GM19397 (cell line): Measurements from ENCODE around the gene NAXD.
"Not testable (repeated sequence)": the region's sequence is repeated elsewhere in the genome, so short reads cannot be mapped to it uniquely, and the experiment has no call there.

ENCODE experiments used
- ATAC-seq: cut with Tn5 transposase; IDR thresholded peaks from one replicate; pipeline ENCODE4 v1.9.1; 2021; ENCODE audit warnings: mild to moderate bottlenecking, moderate library complexity; ENCODE audit not compliant: unreplicated experiment

The NAXD gene

DNA sequence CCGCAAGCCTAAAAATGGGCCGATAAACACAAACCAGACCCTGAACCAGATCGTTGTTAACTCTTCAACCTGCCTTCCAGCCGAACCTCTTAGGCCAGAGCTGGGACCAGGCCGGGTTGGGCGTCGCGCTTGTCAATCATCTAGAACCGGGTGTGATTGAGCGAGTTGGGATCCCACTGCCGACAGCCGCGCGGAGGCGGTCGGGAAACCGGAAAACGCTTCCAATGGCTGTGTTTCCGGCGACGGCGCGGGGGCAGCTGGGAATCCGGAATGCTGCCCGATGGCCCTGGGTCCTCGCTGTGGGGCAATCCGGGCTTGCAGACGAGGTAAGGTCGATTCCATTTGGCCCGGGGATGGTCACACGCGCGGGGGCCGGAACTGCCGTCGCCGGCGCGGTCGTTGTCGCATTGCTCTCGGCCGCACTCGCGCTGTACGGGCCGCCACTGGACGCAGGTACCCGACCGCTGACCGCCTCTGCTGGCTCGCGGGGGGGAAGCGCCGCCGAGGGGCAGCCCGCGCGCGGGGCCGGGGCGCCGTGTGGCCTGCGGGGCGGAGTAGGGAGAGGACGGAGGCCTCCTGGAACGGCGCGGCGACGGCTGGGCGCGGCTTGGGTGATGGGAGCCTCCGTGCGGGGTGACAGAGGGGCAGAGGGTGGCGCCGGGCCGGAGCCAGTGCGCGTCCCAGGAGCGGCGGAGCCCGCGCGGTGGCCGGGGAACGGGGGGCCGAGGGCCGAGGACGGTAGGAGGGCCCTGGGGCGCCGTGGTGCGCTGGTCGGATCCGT, at the start of gene NAXD:
Gene NAXD (plus strand): TSS at position 224 of the 781 bp plus-strand sequence. CDS start 57 bp downstream, at position 281.
- ATAC-seq = peak; percentile 81

DNA sequence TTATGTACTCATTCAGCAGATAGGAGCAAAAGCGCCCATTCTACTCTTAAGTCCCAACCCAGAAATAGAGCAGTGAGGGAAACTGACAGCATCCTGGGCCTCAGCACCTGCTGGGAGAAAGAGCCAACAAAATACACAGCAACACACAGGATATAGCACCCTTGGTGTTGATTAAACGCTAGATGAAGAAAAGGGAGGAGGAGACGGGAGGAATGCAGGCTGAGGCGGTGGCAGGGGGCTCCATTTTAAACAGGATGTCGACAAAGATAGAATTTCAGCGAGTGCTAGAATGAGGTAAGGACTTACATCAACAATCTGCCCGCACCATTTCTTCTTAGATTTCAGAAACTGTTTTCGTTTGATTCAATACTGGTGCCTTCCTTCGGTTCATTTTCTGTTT, 49.2 kb upstream of the NAXD start:
- no peak for ATAC-seq

DNA sequence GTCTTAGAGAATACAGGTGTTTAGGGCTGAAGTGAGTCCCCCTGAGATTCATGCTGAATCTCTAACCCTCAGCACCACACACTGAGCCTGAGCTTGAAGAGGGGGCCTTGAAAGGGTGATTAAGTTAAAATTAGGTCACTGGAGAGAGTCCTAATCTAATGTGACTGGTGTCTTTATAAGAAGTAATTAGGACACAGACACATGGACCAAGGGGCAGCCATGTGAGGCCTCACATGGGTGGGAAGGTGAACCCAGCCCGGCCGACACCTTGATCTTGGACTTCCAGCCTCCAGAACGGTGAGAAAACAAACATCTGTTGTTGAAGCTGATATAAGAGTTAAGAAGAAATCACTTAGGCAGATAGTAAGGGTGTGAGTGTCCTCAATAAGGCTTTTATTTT, 46.7 kb upstream of the NAXD start:
- ATAC-seq = no peak

DNA sequence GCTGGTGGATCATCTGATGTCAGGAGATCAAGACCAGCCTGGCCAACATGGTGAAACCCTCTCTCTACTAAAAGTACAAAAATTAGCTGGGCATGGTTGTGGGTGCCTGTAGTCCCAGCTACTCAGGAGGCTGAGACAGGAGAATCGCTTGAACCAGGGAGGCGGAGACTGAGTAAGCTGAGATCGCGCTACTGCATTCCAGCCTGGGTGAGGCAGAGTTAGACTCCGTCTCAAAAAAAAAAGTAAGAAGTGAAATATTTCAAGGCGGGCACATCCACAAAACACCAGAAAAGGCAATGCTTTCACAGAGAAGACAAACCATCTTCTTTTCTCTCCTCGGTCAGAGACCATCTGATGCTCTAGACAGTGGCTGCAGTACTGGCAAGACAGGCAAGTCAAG, 45.4 kb upstream of the NAXD start:
- not testable (repeated sequence) for ATAC-seq

DNA sequence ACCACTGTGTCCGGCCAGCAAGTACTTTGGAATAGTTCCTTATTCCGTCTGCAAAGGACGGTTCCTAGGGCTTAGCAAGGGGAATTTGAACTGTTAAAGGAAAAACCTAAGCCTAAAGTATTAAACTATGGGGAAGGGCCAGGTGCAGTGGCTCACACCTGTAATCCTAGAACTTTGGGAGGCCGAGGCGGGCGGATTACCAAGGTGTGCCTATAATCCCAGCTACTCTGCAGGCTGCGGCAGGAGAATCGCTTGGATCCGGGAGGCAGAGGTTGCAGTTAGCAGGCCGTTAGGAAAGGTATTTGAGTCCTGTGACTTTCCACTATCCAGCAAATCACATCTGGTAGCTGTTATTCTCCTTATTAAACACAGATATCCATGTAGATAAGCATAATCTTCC, 44.5 kb upstream of the NAXD start:
- ATAC-seq = no peak

DNA sequence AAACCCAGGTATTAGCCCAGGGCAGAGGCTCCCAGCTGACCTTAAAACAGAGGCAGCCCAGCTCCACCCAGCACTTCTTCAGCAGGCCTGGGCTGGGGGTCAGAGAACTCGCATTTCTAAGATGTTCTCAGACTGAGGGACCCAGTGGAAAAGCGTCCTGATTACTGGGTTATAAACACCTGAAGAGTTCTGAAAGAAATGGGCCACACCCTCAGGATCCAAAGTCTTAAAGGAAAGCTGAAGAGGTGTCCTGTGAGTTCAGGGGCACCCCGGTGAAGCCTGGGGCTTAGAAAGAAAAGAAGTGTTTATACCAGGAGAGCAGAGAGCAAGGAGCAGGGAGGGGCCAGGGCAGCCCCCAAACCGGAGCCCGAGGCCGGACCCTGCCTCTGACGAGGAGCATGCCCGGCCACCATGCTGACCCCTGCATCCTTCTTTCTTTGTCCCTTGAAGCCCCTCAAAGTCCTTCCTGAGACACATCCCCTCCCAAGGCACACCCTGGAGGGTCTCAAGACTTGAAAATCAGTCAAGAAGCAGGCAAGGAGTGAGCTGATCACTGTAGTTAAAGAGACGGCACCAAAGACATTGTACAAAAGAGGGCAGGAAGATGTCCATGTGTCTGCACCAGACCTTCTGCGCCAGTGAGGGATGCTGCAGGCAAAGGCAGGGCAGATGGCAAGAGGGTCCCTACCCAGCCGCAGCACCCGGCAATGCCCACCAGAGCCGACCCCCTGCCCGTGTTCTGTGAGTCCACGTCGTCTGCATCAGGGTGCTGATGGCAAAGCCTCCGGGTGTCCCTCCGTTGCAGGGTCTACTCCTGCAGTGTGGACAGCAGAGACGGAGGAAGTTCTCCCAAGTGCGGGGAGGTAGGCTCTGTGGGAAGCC, 43.2 kb upstream of the NAXD start:
- ATAC-seq = no peak

DNA sequence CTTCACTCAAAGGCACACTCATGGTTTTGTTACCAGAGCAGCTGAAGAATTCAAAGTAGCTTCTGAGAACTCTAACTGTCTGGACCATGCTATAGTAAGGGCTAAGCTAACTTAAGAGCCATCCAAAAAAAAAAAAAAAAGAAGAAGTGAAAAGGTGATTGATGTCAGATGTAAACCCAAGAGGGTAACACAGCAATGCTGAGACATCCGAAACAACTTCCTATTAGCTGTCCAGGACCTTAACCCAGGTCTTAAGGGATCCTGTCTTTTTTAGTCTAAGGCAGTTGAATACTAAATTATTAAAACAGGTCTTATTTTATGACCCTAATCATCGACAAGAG, 42.6 kb upstream of the NAXD start:
- peak; percentile 44 for ATAC-seq

DNA sequence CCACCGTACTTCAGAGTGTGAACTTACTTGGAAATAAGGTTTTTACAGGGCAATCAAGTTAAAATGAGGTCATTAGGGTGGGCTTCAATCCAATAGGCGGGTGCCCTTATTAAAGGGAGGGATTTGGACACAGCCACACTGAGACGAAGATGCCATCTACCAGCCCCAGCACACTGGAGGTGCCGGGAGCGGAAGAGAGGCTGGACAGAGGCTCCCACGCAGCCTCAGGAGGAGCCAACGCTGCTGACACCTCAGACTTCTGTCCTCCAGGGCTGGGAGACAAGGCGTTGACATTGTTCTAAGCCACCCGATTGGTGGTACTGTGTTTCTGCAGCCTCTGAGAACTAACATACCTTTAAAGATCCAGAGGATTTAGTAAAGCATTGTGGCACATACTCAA, 41.2 kb upstream of the NAXD start:
- no peak for ATAC-seq

DNA sequence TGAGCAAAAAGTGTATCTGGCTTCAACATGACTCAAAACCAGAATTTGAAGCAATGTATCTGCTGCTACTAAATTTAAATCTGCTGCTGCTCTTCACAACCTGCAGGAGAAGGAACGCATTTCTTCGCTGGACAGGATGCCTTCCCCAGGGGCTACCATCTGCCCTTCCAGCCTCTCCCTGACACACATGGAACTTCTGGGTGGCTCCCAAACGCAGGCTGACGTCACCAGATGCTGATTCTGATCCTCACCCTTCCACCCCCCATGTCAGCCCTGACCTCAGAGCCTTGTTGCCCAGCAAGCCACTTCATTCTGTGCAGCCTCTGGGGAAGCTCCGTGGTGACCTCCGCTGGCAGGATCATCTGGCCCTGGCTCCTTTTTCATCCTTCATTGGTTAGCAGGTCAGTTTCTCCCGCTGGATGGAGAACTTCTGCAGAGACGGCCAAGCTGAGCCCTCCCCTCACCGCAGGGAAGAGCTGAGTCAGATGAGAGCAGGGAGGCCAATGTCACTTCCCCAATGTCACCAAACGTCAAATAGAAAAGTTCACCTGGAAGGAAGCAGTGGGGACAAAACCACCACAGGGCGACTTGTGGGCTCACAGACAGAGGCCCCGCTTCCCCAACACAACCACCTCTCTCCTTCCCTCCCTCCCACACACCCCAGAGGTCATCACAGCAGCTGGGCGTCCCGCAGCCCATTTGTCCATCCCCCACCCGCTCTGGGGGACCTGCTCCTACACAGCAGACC, 39.8 kb upstream of the NAXD start:
- ATAC-seq = peak; percentile 76

DNA sequence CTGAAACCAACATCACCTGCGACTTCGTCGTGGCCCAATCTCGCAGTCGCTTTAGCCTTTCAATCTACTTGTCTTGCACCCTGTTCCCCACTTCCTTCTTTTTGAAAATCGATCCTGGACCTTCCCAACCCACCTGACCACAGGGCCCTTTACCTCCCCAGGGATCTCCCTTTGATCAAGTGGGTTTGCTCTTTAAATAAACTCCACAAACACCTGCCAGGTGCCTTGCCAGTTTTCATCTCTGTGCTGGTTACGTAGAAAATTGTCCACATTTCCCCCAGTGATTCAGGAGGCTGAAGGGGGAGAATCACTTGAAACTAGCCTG, 39.3 kb upstream of the NAXD start:
- no peak for ATAC-seq

DNA sequence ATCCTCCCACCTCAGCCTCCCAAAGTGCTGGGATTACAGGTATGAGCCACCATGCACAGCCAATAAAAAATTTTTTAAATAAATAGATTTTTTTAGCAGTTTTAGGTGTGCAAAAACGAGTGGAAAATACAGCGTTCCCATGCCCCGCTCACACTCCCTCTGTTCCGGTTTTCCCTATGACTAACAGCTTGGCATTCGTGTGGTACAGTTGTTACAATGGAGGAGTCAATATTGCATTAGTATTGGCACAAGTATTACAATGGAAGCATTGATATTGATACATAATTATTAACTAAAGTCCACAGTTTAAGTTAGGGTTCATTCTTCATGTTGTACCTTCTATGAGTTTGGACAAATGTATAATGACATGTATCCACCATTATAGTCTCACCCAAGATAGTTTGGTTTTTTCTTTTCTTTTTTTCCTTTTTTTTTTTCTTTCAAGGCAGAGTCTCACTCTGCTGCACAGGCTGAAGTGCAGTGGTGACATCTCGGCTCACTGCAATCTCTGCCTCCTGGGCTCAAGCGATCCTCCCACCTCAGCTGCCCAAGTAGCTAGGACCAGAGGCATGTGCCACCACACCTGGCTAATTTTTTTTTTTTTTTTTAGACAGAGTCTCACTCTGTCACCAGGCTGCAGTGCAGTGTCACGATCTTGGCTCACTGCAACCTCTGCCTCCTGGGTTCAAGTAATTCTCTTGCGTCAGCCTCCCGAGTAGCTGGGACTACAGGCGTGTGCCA, 38.4 kb upstream of the NAXD start:
- no peak for ATAC-seq

DNA sequence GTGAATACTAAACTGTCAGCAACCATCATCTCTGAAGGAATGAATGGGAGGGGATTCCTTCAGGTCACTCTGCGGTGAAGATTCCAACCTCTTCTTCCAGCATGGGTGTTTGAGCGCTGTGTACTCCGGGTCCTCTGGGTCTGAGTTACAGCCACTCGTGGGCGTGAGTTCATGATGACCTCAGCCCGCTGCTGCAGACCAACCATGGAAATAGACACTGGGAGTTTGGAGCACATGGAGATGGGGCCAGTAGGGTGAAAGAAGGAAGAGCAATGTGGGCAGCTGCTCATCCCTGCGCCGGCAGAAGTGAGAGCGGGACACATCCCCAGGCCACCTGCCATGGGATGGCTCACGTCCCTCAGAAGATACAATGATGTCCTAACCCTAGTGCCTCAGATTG, 37.0 kb upstream of the NAXD start:
- ATAC-seq = no peak

DNA sequence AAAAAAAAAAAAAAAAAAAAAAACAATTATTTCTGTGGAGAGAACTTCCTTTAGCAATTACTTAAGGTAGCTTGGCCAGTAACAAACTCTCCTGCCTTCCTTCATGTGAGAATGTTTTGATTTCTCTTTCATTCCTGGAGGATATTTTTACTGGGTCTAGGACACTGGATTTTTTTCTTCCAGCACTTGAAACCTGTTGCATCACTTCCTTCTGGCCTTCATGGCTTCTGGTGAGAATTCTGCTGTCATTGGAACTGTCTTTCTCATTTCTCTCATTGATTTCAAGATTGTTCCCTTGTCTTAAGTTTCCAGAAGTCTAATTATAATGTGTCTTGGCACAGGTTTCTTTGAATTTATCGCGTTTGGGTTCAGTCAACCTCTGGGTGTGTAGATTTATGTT, 34.5 kb upstream of the NAXD start:
- no peak for ATAC-seq

DNA sequence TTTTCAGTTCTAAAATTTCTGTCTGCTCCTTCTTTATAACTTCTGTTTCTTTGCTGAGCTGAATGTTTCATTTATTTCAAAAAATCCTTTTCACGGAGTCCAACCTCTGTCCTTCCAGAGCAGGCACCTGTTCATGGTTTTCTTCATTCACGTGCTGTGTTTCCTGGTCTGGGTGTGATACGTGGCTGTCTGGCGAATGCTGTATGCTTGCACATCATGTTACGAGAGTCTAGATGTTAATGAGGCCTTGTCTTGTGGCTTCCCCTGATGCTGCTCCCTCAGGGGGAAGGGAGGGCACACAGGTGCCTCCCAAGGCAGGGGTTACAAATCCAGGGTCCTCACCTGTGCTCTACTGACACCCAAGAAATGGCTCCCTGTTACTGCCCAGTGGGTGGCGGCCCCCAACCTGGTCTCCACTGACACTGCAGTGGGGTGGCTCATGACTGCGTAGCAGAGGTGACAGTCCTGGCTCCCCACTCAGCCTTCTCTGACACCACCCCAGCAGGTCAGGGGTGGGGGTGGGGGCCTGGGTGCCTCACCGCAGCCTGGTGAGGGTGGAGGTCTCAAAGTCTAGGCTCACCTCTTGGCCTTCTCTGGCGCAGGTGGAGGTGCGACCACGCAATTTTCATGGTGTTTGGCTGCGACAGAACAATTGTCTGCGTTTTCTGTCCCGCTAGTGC, 33.7 kb upstream of the NAXD start:
- ATAC-seq = no peak

DNA sequence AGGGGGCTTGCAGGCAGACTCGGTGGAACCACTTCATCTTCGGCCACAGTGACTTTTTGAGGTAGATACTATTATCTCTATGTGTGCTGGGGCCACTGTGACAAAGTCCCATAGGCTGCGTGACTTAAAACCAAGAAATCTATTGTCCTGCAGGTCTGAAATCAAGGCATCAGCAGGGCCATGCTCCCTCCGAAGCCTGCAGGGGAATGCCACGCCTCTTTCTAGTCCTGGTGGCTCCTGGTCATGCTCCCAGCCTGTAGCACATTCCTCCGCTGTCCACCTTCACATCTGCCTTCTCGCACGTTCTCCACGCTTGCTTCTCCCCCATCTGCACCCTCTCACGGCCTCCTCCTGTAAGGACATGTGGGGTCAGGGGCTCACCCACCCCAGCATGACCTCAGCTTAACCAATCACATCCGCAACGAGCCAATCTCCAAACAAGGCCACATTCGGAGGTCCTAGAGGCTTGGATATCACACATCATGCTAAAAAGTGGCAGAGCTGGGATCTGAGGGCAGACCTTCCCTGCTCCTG, 32.9 kb upstream of the NAXD start:
- ATAC-seq = no peak

DNA sequence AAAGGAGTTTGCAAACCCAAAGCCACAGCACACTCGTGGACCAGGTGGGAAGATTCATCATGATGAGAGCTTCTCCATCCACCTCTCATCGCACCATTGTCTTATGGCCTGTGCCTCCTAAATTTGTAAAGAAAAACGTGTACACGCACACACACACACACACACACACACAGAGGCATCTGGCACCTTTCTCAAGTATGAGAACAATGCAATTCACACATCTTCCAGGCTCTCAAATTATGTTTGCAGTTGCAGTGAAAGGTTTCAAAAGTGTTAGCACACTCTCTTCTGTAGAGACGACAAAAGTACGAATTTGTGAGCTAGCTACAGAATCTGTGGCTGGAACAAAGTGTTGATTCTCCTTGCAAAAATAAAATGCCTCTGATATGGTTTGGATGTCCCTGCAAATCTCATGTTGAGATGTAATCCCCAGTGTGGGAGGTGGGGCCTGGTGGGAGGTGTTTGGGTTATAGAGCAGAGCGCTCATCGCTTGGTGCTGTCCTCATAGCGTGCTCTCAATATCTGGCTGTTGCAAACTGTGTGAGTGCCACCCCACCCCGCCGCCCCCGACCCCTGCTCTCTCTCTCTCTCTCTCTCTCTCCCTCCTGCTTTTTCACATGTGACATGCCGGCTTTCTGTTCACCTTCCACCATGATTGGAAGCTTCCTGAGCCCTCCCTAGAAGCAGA, 32.0 kb upstream of the NAXD start:
- ATAC-seq = no peak

DNA sequence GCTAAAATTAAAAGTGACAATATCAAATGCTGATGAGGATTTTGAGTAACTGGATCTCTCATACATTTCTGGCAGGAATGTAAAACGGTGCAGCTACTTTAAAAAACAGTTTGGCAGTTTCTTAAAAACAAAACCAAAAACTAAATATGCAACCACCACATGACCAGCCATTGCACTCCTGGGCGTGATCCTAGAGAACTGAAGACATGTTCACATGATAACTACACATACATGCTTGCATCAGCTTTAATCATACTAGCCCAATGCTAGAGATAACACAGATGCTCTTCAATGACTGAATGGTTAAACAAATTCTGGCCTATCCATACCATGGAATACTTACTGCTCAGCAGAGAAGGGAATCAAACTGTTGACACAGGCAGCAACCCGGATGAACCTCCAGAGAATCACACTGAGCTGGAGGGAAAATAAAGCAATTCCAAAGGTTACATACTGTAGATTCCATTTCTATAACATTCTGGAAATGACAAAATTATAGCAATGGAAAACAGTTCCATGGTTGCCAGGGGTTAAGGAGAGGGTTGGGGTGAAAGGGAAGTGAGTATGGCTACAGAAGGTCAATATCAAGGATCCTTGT, 25.5 kb upstream of the NAXD start:
- no peak for ATAC-seq

DNA sequence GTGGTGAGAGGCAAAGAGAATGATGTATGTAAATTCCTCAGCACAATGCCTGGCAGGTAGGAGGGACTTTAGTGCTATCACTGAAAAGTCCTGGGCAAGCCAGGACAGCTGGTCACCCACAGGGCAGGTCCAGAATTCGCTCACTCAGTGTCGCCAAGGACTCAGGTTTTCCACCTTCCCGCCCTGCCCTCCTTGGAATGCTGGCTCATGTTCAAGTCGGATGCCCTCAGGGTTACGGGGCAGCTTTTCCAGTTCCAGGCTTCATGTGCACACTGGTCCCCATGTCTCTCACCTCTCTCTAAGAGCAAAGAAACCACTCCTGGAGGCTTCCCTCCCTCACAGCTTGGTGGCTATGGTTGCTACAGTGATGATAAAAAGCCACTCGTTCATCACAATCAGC, 24.8 kb upstream of the NAXD start:
- ATAC-seq = no peak

DNA sequence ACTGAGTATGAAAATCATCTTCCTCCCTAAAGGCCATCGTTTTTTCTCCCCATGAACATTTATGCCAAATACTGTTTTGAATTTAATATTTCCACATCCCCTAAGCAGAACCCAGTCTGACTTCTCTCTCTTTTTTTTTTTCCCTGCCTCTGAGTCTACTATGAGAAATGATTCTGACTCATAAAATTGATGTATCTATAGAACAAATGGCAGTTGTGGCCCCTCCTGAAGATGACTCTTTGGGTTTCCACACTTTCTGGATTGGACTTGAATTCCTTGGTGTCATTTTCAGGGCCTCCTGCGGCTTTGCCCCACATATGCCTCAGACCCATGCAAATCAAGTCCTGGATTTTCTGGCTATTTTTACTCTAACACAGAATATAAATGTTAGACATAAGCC, 22.7 kb upstream of the NAXD start:
- ATAC-seq = no peak
